Stomach smooth muscle (tissue), 2 donors: ENCODE data around the gene SPOCK1.

Source experiments
- H3K27ac ChIP-seq: one replicate; pipeline ENCODE4 v1.7.0; 2013; ENCODE audit warnings: mild to moderate bottlenecking, low read length, inconsistent platforms
- H3K27me3 ChIP-seq, 2 donors: one replicate each; pipeline ENCODE4 v1.7.0; 2013; ENCODE audit warnings: low read length in 2 of 2; ENCODE audit not compliant: insufficient read depth in 2 of 2, control insufficient read depth in 1 of 2
- H3K36me3 ChIP-seq, 2 donors: one replicate each; pipeline ENCODE4 v1.7.0; 2013; ENCODE audit warnings: low read length in 2 of 2; ENCODE audit not compliant: control insufficient read depth in 2 of 2, insufficient read depth in 2 of 2
- H3K4me1 ChIP-seq: one replicate; pipeline ENCODE4 v1.7.0; 2013; ENCODE audit warnings: low read length; ENCODE audit not compliant: control insufficient read depth, insufficient read depth
- H3K4me3 ChIP-seq, 2 donors: one replicate each; pipeline ENCODE4 v1.7.0; 2013; ENCODE audit warnings: low read length in 2 of 2
- H3K9ac ChIP-seq, 2 donors: one replicate each; pipeline ENCODE4 v1.7.0; 2013; ENCODE audit warnings: low read length in 2 of 2, mild to moderate bottlenecking in 1 of 2
- H3K9me3 ChIP-seq, 2 donors: one replicate each; pipeline ENCODE4 v1.7.0; 2013; ENCODE audit warnings: low read length in 2 of 2; ENCODE audit not compliant: control insufficient read depth in 2 of 2
- donor health status: healthy.
- donor health status: Pancreatic carcinoma.

SPOCK1 gene

GRCh38 chr5:137254119-137255090 is 244.7 kb downstream of the SPOCK1 start:
- no peaks in the 10 kb centered on the region for H3K27me3 ChIP-seq
- H3K36me3 ChIP-seq, result no peaks in the 10 kb centered on the region
- H3K9me3 ChIP-seq, result no peaks in the 10 kb centered on the region
- H3K27ac ChIP-seq, result no peak overlapping the region
- H3K4me3 ChIP-seq, result no peak overlapping the region
- H3K4me1 ChIP-seq, result no peaks in the 10 kb centered on the region
- no peak overlapping the region for H3K9ac ChIP-seq

DNA sequence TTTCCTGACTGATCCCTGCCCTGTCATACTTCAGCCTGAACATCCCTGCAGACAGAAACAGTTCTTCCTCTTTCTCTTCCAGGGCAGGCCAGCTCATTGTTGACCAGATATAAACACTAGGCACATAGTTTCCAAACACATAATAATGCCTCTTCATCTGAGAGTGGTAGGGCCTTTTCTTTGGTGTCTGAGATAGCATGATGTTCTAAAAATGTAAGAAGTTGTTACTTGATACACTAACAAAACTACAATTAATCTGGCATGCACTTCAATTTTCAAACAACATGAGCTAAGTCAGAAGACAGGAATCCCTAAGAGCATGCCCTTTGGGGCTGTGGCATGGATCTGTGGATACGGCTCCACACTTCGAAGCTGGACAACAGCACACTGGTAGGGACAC is 246.6 kb downstream of the SPOCK1 start:
- Histone ChIP-seq H3K27ac (no peak overlapping the region), H3K4me1 (no peaks in the 10 kb centered on the region), H3K27me3 (no peaks in the 10 kb centered on the region)

DNA sequence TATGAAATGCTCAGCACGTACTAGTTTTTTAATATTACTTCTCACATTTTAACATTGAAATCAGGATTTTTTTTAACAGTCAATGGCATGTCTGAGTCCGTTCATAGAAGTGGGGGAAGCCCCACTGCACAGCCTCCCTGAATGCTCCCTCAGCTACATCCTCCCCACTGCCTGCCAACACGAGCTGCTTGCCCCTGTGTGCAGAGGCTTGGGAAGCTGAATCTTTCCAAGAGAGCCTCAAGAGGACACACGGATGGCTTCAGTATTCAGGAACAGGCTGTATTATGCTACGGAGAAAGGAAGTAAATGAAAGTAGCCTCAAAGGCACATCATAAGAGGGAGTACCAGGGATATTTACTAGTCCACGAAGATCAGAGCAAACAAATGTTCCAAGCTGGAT is 248.7 kb downstream of the SPOCK1 start:
- H3K4me1 ChIP-seq, result no peaks in the 10 kb centered on the region
- H3K36me3 ChIP-seq, result no peaks in the 10 kb centered on the region
- H3K9me3 ChIP-seq, result no peaks in the 10 kb centered on the region
- no peak overlapping the region for H3K9ac ChIP-seq
- H3K27me3 ChIP-seq, result no peaks in the 10 kb centered on the region
- no peak overlapping the region for H3K27ac ChIP-seq
- no peak overlapping the region for H3K4me3 ChIP-seq

More for the DNA sequence above, 246.6 kb downstream of the SPOCK1 start:
- Histone ChIP-seq H3K9ac (no peak overlapping the region), H3K4me3 (no peak overlapping the region), H3K9me3 (no peaks in the 10 kb centered on the region), H3K36me3 (no peaks in the 10 kb centered on the region)

- Histone ChIP-seq H3K27me3 (no peaks in the 10 kb centered on the region), H3K9ac (no peak overlapping the region), H3K27ac (no peak overlapping the region), H3K4me3 (no peak overlapping the region), H3K9me3 (no peaks in the 10 kb centered on the region), H3K36me3 (no peaks in the 10 kb centered on the region), H3K4me1 (no peaks in the 10 kb centered on the region)
Measured at GRCh38 chr5:137248527-137248926, 250.6 kb downstream of the SPOCK1 start.

- no peaks in the 10 kb centered on the region for H3K4me1 ChIP-seq
- no peaks in the 10 kb centered on the region for H3K27me3 ChIP-seq
- no peaks in the 10 kb centered on the region for H3K9me3 ChIP-seq
- no peak overlapping the region for H3K9ac ChIP-seq
- H3K27ac ChIP-seq, result no peak overlapping the region
- no peak overlapping the region for H3K4me3 ChIP-seq
- no peaks in the 10 kb centered on the region for H3K36me3 ChIP-seq
Measured at GRCh38 chr5:137245438-137245837, 253.7 kb downstream of the SPOCK1 start.

GRCh38 chr5:137240285-137240684 is 258.8 kb downstream of the SPOCK1 start:
- Histone ChIP-seq H3K36me3 (no peaks in the 10 kb centered on the region), H3K27me3 (no peaks in the 10 kb centered on the region)

GRCh38 chr5:137236849-137237507 is 262.1 kb downstream of the SPOCK1 start:
- Histone ChIP-seq H3K9me3 (peaks cover 0 to 4% of the 10 kb centered on the region in 2 donors), H3K27me3 (no peaks in the 10 kb centered on the region), H3K27ac (no peak overlapping the region), H3K36me3 (no peaks in the 10 kb centered on the region), H3K4me3 (no peak overlapping the region), H3K4me1 (no peaks in the 10 kb centered on the region), H3K9ac (no peak overlapping the region)

More at GRCh38 chr5:137240285-137240684, 258.8 kb downstream of the SPOCK1 start:
- no peak overlapping the region for H3K9ac ChIP-seq
- peaks cover 0 to 4% of the 10 kb centered on the region in 2 donors for H3K9me3 ChIP-seq
- H3K27ac ChIP-seq, result no peak overlapping the region
- no peaks in the 10 kb centered on the region for H3K4me1 ChIP-seq
- H3K4me3 ChIP-seq, result no peak overlapping the region

- Histone ChIP-seq H3K27ac (no peak overlapping the region), H3K4me3 (no peak overlapping the region), H3K4me1 (no peaks in the 10 kb centered on the region), H3K9ac (no peak overlapping the region), H3K9me3 (peaks cover 0 to 4% of the 10 kb centered on the region in 2 donors), H3K27me3 (no peaks in the 10 kb centered on the region), H3K36me3 (no peaks in the 10 kb centered on the region)
Measured at GRCh38 chr5:137236252-137236651, 262.9 kb downstream of the SPOCK1 start.

DNA sequence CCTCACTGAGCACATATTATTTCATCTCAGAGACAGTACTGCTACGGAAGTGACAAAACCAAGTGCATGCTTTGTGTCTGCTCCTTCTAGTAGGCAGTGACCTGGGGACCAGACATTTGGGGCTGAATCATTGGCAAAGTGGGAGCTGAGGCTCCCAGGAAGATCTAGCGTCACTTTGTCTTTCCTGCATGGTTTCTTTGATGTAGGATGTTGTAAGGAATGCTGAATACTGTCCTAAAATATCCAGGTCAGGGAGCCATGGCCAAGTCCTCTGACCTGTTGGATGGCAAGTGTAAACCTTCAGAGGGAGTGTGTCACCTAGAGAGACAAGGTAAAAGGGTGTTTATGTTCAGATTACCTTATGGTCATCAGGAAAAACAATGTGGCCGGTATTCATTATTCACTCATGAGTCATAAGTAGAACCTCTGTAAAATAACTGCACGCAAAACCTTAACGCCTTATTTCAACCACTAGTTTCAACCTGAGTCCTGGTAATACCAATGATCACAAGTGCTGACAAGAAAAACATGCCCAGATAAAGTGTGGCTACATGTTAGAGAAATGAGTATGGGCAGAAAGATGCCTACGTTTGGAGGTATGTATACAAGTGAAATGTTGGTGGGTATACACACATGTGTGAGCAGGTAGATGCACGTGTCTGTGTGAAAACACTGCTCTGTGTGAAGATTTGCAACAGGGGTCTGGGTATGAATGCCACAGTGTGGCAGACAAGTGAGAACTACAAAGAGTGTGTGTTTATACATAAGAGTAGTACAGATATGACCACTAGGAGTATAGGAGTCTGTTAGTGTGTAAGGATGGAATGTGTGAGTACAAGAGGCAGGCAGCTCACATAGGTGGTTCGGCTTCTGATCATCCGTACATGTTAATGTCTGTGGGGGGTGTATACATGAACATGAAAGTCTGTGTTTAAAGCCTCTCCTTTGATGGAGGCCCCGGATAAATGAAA is 263.9 kb downstream of the SPOCK1 start:
- H3K4me1 ChIP-seq, result no peaks in the 10 kb centered on the region
- H3K36me3 ChIP-seq, result no peaks in the 10 kb centered on the region
- peaks cover 0 to 3% of the 10 kb centered on the region in 2 donors for H3K9me3 ChIP-seq
- no peak overlapping the region for H3K4me3 ChIP-seq
- H3K27me3 ChIP-seq, result no peaks in the 10 kb centered on the region
- no peak overlapping the region for H3K9ac ChIP-seq
- no peak overlapping the region for H3K27ac ChIP-seq

- Histone ChIP-seq H3K9me3 (no peaks in the 10 kb centered on the region), H3K27me3 (no peaks in the 10 kb centered on the region), H3K27ac (no peak overlapping the region), H3K9ac (no peak overlapping the region), H3K4me1 (no peaks in the 10 kb centered on the region), H3K4me3 (no peak overlapping the region), H3K36me3 (no peaks in the 10 kb centered on the region)
Measured at GRCh38 chr5:137233726-137234125, 265.4 kb downstream of the SPOCK1 start.
